D341Med (cell line): ENCODE results near the gene BRIP1.
A peak's percentile ranks its signal among the peaks of the same experiment; 100 is the strongest.
"Not testable (repeated sequence)": the region's sequence is repeated elsewhere in the genome, so short reads cannot be mapped to it uniquely, and the experiment has no call there.

Experiments used
- DNase-seq: peaks from one replicate; pipeline ENCODE4 v3.0.0; 2012; ENCODE audit warnings: low spot score

The BRIP1 gene

DNA sequence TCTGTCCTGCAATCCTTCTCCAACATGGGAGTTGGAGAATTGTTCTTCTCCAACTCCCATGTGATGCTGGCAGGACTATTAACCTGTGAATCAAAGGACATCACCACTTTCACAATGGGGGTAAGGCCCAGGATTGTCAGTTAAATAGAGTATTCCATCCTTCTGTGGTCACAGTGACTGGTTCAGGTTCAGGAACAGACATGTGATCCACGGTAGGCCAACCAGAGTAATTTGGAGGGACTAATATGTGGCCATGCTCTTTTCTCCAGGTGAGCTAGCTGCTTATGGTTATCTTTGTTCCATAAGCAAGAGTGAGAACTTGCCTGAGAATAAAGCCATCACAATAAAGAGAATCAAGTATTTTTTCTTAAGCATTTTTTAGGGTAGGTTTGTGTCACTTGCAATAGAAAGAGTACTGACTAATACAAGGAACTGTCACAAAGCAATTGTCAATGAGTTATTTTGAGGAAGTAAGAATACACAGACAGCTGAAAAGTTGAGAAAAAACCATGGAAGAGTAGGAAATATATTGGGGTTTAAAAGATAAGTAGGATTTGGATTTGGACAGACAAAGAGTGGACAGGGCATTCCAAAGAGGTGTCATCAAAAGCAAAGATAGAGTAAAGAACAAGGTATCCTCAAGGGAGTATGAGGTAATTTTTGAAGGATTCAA is 63.4 kb downstream of the BRIP1 start:
- DNase-seq: no peak

DNA sequence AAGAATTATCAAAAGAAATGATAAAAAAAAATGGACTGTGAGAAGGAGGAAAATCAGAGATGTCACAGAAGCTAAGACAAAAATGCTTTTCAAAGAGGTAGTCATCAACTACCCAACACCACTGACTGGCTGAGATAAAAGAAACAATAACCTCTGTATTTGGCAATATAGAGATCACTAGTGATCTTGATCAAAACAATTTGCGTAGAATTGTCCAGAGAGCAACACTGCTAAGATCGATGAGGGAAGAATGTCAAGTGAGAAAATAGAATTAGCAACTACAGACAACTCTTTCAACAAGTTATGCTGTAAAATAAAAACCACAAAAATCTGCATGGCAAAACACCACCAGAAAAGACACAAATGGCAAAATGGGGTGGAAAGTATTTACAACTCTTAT is 66.0 kb downstream of the BRIP1 start:
- no peak for DNase-seq

DNA sequence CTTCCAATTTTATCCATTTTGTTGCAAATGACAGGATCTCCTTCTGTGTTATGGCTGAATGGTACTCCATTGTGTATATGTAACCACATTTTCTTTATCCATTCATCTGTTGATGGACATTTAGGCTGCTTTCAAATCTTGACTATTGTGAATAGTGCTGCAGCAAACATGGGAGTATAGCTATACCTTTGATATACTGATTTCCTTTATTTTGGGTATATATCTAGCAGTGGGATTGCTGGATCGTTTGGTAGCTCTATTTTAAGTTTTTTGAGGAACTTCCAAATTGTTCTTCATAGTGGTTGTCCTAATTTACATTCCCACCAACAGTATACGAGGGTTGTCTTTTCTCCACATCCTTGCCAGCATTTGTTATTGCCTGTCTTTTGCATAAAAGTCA is 67.8 kb downstream of the BRIP1 start:
- no peak for DNase-seq

DNA sequence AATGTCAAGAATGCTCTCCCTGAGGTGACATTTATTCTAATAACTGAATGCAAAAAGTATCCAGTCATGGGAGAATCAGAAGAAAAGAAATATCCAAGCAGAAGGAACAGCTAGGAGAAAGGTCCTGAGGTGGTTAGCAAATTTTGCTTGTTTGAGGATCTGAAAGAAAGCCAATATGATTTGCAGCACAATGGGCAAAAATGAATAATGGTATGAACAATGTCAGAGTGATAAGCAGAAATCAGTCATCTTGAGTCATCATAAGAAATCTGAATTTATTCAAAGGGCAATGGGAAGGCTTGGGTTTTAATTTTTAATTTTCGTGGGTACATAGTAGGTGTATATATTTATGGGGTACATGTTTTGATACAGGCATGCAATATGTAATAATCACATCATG is 68.5 kb downstream of the BRIP1 start:
- no peak for DNase-seq

DNA sequence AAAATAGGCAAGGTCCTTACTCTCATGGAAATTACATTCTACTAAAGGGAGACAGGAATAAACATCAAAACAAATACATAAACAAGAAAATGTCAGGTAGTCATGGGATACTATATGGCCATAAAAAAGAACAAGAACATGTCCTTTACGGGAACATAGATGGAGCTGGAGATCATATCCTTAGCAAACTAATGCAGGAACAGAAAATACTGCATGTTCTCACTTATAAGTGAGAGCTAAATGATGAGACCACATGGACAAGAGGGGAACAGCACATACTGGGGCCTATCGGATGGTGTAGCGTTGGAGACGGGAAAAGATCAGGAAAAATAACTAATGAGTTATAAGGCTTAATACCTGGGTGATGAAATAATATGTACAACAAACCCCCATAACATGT is 69.1 kb downstream of the BRIP1 start:
- no peak for DNase-seq

DNA sequence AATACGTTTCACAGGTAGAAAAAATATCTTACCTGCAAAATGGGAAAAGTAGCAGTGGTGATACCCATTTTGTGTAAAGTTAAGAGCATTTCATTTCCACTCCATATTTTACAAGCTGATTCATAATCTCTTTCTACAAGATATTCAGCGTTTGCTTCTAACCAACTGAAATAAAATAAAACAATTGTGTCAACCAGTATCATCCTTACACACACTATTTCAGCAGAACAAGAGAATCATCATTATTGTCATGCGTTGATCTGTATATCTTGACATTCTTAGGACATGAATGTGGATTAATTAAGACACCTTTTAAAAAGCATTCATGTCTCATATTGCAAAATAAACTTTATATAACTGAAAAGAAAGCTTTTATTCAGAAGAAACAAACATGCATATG is 69.8 kb downstream of the BRIP1 start:
- no peak for DNase-seq

DNA sequence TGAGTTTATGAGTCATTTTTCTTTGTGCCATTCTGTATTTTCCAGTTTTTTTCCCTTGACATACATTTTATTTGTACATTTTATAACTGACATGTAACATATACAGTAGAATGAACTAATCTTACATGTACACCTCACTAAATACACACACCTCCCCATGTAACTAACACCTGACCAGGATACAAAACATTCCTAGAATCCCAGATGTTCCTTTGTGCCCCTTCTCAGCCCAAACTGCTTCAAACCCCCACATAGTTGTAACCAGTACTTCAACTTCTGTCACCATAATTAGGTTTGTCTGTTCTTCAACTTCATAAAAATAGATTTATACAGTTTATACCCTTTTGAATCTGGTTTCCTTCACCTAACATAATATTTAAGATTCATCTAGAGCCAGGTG is 73.5 kb downstream of the BRIP1 start:
- no peak for DNase-seq

DNA sequence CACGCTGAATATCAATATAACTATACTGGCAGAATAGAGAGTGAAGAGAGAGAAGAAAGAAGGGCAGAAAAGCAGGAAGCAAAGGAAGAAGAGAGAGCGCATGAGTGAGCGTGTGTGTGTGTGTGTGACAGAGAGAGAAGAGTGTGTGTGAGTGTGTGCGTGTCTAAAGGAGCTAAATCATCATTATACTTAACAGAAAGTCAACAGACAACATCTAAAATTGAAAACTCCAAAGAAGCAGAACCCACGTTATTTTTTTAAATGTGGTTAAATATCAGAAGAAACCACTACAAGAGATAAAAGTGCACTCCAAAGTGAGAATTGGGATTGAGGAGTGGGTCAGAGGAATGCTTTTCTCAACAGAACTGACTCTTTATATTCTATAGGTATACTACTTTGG is 77.2 kb downstream of the BRIP1 start:
- no peak for DNase-seq

DNA sequence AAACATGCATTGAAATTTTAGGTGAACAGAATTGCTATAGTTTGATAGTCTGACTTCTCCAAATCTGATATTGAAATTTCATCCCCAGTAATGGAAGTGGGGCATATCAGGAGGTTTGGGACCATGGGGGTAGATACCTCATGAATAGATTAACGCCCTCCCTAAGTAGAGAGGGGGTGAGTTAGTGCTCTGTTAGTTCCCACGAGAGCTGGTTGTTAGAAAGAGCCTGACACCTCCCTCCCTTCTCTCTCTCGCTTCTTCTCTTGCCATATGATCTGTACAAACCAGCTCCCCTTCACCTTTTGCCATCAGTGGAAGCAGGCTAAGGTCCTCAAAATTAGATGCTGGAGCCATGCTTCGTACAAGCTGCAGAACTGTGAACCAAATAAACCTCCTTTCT is 78.8 kb downstream of the BRIP1 start:
- no peak for DNase-seq

DNA sequence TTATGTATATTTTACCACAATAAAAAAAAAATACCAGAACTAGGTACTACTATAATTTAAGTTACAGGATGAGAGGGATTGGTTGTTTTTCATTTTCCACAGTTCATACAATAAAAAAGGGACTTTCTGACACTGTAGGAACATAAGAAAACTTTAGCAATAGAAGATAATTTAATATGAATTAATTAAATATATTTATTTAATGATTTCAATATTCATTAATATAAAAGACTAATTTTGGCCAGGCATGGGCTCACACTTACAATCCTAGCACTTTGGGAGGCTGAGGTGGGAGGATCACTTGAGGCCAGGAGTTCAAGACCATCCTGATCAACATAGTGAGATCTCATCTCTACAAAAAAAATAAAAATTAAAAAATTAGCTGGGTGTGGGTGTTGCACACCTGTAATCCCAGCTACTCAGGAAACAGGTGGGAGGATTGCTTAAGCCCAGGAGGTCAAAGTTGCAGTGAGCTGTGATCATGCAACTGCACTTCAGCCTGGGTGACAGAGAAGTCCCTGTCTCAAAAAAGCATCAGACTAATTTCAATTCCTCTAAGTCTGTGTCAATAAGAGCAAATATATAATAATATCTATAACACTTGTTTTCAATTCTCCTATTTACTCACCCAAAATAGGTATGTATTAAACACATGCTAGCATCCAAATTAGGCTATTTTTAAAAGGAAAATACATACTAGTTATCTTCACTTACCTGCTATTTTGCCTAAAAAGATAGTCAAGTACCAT is 79.6 kb downstream of the BRIP1 start:
- DNase-seq: no peak

DNA sequence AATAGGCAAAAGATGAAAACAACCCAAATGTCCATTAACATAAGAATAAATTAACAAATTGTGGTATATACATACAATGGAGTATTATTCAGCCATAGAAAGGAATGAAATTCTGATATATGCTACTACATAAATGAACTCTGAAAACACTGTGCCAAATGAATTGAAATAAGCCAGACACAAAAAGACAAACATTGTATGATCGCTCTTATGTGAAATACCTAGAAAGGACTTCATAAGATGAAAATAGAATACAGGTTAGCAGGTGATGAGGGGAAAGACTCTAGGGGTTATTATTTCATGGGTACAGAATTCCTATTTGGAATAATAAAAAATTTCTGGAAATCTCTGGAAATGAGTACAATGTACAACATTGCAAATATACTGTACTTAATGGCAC is 80.2 kb downstream of the BRIP1 start:
- no peak for DNase-seq

DNA sequence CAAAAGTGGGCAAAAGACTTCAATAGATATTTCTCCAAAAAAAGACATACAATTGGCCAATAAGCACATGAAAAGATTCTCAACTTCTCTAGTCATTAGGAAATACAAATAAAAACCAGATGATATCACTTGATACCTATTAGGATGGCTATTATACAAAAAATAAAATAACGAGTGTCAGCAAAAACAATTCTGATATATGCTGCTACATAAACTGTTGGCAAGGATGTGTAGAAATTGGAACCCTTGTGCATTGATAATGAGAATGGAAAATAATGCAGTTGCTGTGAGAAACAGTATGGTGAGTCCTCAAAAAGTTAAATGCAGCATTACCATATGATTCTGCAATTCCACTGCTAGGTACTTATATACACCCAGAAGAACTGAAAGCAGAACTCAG is 80.6 kb downstream of the BRIP1 start:
- DNase-seq: no peak

DNA sequence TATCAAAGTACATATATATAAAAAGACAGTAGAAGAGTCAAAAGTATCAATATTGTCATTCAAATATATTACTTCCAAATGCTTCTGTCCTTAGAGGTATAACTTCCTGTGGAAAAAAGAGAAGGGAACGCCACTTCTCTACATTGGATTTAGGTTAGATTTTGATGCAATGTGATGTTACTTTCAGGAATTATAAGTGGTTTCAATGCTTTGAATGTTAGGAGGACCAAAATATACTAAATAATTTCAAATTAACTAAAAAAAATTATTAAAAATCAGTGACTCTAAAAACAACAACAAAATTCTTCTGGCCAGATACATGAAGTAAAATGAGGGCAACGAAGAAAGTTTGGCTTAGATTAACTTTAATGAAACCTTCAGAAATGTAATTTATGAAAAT is 88.0 kb downstream of the BRIP1 start:
- no peak for DNase-seq

DNA sequence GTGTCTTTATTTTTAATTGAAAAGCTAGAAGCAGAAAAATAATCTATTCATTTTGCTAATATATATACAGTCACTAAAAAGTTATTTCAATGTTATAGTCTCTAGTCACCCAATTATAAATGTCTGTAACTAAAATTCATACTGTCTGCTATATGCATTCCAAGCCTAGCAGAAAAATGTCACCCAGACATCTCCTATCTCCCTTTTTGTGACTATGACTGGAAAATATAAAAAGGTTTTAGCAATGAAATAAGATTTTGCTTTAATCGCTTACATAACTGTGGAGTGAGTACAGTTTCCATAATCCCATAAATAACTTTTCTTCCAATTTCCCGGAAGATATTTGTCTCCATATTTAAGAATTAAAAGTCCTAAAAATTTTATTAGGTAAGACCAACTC is 88.6 kb downstream of the BRIP1 start:
- no peak for DNase-seq

DNA sequence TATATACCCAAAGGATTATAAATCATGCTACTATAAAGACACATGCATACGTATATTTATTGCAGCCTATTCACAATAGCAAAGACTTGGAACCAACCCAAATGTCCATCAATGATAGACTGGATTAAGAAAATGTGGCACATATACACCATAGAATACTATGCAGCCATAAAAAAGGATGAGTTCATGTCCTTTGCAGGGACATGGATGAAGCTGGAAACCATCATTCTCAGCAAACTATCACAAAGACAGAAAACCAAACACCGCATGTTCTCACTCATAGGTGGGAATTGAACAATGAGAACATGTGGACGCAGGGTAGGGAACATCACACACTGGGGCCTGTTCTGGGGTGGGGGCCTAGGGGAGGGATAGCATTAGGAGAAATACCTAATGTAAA is 89.2 kb downstream of the BRIP1 start:
- DNase-seq: not testable (repeated sequence)

DNA sequence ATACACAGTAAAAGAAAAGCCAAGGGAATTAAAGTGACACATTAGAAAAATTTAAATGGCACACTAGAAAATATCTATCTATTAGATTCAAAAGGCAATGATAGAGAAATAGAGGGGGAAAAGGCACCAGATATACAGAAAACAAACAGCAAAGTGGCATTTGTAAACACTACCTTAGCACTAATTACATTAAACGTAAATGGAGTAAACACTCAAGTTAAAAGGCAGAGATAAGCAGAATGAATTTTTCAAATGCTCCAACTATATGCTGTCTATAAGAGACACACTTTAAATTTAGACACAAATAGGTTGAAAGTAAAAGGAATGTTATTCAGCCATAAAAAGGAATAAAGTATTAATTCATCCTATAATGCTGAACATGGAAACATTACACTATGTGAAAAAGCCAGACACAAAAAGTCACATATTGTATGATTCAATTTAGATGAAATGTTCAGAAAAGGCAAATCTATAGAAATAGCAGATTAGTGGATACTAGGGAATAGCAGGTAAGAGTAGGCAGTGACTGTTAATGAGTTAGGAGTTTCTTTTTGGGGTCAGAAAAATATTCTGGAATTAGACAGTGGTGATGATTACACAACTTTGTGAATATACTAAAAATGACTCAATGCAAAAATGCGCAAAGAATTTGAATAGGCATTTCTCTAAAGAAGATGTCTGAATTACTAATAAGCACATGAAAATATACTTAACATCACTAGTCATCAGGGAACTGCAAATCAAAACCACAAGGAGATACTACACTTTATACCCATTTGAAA is 92.4 kb downstream of the BRIP1 start:
- DNase-seq: no peak

DNA sequence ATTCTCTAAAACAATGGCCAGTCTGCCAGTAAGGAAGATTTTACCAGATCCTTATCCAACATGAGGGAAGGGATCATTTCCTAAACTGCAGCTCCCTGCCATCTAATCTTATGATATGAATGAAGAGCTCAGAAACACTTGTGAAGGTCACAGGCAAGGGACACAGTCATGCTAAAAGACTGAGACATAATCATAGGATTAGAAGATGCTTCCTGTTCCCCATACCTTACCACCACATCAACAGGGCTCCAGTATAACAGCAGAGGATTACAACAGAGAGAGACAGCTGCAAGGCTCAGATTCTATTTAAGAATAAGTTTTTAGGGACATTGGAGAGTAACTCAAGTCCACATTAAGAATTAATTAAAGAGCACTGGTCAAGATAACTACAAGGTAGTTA is 93.3 kb downstream of the BRIP1 start:
- DNase-seq: peak; percentile 25

DNA sequence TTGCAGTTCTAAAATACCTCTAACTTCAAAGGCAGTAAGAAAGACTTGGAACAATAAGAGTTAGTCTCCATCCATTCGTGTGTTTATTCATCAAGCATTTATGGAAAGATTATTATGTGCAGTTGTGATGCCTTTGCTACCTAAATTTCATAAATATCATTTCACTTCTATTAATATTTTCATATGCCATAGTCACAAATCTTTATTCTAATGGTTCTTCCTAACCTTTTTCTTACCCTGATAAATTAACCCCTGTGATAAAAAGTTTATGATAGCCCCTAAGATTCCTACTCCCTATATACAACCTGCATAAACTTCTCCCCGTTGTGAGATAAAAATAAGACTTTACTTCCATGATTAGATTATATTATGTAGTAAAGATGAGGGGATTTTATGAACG is 94.9 kb downstream of the BRIP1 start:
- no peak for DNase-seq

DNA sequence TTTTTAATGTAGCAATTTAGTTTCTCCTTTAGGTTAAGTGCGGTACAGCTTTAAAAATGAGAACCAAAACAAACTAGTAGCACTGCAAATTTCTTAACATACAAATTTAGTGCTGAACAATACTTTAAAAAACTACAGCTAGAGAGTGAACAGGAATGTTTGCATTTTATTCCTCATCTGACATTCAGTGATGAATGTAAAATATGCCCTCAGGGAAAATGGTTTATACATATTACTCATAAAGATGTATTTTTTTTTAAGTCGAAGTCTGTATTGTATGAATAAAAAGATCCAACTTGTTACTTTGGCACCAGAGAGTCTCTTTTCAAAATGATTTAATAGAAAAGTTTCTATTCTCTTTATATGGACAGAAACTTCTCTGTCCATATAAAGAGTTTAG is 96.8 kb downstream of the BRIP1 start:
- DNase-seq: no peak

DNA sequence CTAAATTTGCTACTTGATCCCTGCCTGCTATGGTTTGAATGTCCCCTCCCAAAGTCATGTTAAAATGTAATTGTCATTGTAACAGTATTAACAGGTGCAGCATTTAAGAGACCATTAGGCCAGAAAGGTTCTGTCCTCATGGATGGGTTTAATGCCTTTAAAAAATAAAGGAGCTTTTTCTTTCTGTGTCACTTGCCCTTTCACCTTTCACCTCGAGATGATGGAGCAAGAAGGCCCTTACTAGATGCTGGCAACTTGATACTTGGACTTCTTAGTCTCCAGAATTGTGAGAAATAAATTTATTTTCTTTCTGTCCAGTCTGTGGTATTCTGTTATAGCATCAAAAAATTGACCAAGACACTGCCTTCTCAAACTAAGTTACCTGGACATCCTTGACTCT is 98.5 kb downstream of the BRIP1 start:
- DNase-seq: no peak

DNA sequence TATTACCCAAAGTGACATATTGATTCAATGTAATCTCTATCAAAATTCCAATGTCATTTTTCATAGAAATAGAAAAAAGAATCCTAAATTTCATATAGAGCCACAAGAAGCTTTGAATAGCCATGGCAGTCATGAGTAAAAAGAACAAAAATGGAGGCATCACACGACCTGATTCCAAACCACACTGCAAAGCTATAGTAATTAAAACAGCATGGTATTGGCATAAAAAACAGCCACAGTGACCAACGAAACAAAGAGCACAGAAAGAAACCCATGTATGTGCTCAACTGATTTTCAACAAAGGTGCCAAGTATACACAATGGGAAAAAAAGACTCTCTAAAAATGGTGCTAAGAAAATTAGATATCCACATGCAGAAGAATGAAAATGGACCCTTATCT is 101.5 kb downstream of the BRIP1 start:
- DNase-seq: no peak

DNA sequence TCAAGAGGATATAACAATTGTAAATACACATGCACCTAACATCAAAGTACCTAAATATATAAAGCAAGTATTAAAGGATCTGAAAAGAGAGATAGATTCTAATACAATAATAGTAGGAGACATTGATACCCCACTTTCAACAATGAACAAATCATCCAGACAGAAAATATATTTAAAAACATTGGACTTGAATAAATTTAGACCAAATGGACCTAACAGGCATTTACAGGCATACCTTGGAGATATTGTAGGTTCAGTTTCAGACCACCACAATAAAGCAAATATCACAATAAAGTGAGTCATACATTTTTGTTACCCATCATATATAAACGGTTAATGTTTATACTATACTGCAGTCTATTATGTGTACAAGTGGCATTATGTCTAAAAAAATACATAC is 104.0 kb downstream of the BRIP1 start:
- no peak for DNase-seq

DNA sequence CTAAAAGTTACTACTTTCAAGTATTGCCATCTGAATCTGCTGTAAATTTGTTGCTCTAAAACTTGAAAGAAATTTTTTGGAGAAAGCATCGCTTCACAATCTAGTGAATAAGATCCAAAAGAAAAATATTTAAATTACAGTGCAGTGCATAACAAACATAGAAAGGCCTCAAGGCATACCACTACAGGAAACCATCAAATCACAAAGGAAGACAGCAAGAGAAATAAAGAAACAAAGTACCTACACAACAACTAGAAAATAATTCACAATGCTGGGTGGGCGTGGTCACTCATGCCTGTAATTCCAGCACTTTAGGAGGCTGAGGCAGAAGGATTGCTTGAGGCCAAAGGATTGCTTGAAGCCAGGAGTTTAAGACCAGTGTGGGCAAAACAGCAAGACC is 104.9 kb downstream of the BRIP1 start:
- DNase-seq: no peak
